NCI-H82 (cell line): ENCODE results near the gene UFSP2.

Experiments
- DNase-seq: peaks from one replicate; lab custom pipeline; 2025; lab: John Stamatoyannopoulos, UW

The UFSP2 gene, protein sequence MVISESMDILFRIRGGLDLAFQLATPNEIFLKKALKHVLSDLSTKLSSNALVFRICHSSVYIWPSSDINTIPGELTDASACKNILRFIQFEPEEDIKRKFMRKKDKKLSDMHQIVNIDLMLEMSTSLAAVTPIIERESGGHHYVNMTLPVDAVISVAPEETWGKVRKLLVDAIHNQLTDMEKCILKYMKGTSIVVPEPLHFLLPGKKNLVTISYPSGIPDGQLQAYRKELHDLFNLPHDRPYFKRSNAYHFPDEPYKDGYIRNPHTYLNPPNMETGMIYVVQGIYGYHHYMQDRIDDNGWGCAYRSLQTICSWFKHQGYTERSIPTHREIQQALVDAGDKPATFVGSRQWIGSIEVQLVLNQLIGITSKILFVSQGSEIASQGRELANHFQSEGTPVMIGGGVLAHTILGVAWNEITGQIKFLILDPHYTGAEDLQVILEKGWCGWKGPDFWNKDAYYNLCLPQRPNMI

DNA sequence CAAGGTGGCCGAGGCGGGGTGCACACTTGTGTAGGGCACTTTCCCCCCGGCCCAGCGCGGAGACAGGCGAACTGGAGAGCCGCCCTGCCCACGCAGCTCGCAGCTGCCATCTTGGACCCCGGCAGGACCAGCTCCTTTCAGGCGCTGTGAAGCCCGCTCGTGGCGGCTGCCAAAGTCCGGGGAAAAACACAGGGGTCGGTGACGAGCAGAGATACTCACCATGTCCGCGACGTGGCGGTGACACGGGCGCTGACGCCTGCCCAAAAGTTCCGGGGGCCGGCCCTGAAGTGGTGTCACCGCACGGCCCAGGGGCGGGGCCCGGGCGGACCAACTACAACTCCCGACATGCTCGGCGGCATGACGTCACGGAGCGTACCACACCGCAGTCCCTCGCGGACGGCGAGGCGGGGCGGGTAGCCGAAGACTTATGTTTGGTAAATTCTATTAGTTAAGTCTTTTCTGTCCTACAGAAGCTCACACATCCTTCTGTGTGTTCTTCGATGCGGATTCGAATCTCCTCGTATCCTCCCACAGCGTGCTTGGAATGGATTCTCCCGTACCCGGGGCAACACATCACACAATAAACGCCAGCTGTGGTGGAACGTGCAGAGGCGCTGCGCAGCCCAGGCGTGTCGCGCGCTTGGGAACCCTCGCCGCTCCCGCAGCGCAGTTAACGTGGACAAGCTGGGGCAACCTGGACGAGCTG, at the start of gene UFSP2:
UFSP2 (minus strand) TSS at position 318 of the 706 bp plus-strand sequence; CDS start at position 222, 96 bp downstream.
- DNase-seq: peak; percentile 90

GRCh38 chr4:185473247-185473646, 47.5 kb upstream of the UFSP2 start:
- no peak for DNase-seq

DNA sequence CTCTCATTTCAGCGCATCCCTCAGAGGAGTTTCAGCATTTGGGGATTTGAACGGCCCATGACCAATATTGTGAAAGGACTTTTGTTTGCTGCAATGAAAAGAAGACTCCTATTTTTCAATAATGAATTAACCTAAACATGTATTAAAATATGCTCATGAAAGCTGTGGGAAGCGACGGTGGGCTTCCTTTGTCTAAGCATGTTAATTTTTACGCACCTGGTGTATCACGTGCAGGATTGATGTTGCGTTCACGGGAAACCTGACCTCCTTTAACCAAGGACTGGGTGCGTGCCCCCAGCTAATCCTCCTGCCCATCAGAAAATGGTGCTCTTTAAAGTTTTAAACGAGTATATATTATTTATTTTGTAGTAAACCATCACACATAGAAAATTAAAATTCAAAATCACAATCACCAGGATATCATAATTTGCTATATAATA, 46.4 kb upstream of the UFSP2 start:
- DNase-seq: no peak

- DNase-seq: peak; percentile 90
Observed at GRCh38 chr4:185471235-185472102, 45.7 kb upstream of the UFSP2 start, which contains the start of gene CCDC110. Gene CCDC110 (minus strand): TSS chr4:185471733. CDS start chr4:185471683, 50 bp downstream.

GRCh38 chr4:185470501-185471195, 44.9 kb upstream of the UFSP2 start:
- DNase-seq: peak; percentile 64

GRCh38 chr4:185469580-185470154, 43.9 kb upstream of the UFSP2 start:
- no peak for DNase-seq

- no peak for DNase-seq
Observed at GRCh38 chr4:185468999-185469398, 43.2 kb upstream of the UFSP2 start.

DNA sequence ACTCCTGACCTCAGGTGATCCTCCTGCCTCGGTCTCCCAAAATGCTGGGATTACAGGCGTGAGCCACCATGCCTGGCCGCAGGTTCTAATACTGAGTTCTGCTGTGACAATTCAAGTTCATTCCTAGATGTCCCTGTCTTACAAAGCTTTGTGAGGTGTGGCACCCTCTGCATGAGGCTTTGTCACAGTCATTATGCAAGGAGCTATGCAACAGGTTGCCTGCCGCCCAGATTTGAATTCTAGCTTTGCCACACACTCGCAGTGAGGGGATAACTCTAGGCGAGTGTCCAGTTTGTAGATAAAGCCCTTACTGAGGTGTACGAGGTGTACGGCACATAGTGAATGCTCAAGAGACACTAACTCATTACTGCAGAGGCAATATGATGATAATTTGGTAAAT, 42.2 kb upstream of the UFSP2 start:
- DNase-seq: no peak

DNA sequence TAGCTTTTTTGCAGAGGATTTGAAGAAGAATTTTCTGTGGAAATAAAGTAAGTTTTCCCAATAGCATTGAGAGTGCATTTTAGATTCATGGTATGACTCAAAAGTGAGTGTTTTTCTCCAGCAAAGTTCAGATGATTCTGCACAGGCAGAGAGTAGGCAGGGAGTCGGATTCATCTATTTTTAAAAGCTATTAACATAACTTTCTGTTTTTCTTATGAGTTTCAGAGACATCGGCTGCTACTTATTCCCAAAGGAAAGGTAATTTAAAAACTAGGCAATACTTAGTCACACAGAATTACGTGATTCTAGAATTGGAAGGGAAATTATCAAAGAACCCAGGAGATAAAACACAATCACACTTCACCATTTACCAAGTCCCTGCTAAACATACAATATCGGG, 41.3 kb upstream of the UFSP2 start:
- DNase-seq: no peak

DNA sequence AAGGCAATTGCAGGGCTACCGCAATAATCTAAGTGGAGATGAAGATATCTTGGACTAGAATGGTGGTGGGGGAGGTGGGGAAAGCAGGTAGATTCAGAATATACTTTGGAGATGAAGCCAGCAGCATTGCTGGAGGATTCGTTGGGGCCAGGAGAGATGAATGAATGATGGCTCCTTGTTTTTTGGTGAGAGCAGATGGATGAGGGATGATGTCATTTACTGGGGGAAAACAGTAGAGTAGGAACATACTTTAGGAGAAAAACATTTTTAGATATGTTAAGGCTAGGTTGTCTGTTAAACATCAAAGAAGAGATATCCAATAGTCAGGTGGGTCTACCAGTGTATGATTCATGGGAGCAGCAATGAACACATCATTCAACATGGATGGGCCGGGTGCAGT, 39.9 kb upstream of the UFSP2 start:
- DNase-seq: no peak

DNA sequence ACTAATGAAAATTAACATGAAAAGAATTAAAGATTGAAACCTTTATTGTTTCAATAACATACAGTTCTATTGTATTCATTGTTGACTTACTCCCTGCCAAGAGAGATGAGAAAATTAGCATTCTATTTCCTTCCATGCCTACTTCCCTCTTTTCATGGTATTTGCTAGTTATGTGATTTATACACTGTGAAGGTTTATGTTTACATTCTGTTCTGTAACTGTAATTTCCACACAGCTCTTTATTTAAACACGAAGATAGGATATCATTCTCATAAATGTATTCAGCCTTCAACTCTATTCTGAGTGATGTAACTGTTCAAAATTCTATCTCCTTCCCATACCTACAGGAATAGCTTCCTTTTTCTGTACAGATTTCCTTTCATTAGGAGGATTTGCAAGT, 39.1 kb upstream of the UFSP2 start:
- no peak for DNase-seq

- DNase-seq: no peak
Observed at GRCh38 chr4:185464183-185464582, 38.4 kb upstream of the UFSP2 start.

GRCh38 chr4:185463541-185463940, 37.8 kb upstream of the UFSP2 start:
- no peak for DNase-seq

DNA sequence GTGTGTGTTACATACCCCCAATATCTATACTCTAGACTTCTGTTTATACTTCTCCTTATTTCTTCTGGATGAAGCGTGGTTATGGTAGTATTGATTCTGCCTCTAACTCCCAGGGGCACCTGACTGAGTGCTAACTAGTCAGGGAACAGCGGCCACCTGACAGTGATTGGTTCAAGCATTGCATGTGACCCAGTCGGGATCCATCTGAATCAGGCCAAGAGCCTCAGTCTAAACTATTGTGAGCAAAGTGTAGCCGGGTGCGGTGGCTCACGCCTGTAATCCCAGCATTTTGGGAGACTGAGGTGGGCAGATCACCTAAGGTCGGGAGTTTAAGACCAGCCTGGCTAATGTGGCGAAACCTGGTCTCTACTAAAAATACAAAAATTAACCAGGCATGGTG, 35.8 kb upstream of the UFSP2 start:
- no peak for DNase-seq

DNA sequence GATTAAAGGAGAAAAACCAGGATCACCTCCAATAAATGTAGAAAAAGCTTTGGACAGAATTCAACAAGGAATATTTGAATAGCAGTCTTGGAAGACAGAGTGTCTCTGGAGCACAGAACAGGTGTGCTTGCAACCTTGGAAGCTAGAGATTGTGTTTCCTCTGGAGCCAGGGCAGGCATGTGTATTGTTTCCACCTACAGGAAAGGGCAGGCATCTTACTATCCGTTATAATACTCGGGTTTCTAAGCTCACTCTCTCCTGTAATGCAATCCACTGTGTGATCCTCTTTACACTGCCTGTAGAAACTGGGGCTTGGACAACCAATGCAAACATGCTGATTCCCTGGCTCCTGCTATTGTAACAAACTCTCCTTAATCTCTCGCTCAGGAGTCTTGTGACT, 31.4 kb upstream of the UFSP2 start:
- peak; percentile 70 for DNase-seq

DNA sequence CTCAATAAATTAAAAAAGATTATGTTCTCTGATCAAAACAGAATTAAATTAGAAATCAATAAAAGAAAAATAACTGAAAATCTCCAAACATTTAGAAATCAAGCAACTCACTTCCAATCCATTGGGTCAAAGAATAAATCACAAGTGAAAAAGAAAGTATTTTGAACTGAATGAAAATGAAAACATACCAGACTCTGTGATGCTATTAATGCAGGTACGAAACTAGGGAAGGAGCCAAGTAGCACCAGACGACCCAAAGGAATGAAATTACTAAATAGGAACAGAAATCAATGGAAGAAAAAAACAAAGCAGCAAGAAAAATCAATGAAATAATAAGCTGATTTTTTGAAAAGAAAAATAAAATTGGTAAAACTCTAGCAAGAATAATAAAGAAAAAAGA, 30.4 kb upstream of the UFSP2 start:
- no peak for DNase-seq

DNA sequence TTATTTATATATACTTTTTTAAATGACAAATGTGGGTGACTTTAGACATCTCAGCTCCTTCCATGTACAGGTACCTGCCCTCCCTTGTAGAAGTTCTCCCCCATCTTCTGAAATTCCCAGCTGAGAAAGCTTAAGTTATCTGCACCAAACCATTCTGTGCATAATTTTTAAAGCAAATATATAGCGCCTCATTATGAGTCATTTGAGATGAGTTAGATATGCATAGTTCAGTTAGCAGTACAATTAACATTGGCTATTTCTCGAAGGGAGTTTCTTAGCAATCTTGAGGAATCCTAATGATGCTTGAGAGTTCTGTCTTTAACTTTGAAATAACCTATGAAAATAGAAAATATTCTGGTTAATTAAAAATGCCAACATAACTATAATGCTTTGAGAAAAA, 19.4 kb upstream of the UFSP2 start:
- no peak for DNase-seq

DNA sequence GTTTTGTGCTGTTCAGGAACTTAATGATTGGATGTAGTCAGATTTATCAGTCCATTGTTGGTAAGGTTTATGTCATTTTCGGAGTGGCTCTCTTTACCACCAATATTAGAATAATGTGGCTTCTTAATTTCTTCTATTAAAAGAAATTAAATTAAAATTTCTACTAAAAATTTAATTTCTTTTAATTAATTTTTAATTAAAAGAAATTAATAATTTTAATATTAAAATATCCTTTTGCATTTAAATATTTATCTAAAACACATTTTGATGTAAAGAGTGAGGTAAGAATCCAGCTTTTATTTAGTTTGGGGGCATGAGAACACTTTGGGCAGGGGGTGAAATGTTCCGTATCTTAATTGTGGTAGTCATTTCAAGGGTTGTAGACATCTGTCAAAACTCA, 15.7 kb upstream of the UFSP2 start:
- no peak for DNase-seq

DNA sequence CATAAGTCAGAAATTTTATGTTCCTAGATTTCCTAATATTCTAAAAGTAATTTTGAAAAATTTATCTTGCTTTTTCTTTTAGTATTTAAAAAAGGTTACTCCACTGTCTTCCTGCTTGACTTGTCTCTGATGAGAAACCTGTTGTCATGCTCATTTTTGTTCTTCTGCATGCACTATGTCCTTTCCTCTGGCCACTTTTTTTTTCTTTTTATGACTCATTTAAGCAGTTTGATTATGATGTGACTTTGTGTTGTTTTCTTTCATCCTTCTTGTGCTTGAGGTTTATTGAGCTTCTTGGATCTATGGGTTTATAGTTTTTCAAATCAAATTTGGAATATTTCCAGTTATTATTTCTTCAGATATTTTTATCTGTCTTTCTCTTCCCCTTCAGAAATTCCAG, 12.0 kb upstream of the UFSP2 start:
- no peak for DNase-seq

DNA sequence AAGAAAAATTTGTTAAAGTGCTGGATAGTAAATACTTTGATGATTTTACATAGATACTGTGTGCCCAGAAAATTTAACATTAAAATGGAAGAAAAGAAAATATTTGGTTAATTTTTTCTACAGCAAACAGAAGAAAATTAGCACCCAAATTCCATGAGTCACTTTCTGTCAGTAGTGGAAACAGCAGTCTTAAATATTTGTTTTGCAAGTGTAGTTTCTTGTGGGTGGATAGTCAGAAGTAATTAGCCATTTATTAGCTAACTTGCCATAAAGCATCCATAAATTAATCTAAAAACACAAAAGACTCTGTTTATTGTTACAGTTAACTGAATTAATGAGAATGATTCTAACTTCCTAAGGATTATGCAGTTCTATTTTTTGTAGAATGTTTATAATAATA, 9.7 kb upstream of the UFSP2 start:
- DNase-seq: no peak

DNA sequence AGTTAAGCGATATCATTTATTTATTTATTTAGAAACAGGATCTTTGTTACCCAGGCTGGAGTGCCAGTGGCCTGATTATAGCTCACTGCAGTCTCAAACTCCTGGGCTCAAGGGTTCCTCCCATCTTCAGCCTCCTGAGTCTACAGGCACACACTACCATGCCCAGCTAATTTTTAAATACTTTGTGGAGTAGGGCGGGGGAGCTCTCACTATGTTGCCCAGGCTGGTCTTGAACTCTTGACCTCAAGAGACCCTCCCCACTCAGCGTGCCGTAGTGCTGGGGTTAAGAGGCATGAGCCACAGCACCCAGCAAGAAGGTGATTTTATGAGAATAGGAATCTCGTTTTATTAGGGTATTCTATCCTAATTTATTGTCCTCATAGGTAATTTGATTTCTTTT, 3.9 kb upstream of the UFSP2 start:
- DNase-seq: no peak
